SK-N-MC (cell line): Measurements from ENCODE around the gene MCRIP2.

Source experiments
- EZH2 ChIP-seq: fragments of 200-600 bp; sonication (generic); IDR thresholded peaks from one replicate; pipeline ENCODE4 v1.6.1; 2017; ENCODE audit warnings: antibody characterized with exemption
- POLR2AphosphoS5 ChIP-seq: IDR thresholded peaks from 2 replicates; pipeline ENCODE4 v1.6.1; 2012; ENCODE audit warnings: mild to moderate bottlenecking, low read depth, low read length, borderline replicate concordance

GRCh38 chr16:638034-638543 lies 3.5 kb upstream of the MCRIP2 start:
- TF ChIP-seq EZH2 = no peak
- no peak for TF ChIP-seq POLR2AphosphoS5
